HFFc6 (cell line): Measurements from ENCODE around the gene LRRC3. TPM values are rescaled to one million over a fixed set of nuclear protein-coding genes. Genes with fewer than 3 reads are reported as not detected.

Source experiments
- DNase-seq: peaks from one replicate; pipeline ENCODE4 v3.0.0-alpha.2; 2018
- H3K27ac Mint-ChIP-seq: 2 replicates; pipeline ENCODE4 v1.8.0; 2020; ENCODE audit warnings: mild to moderate bottlenecking, mixed read lengths
- H3K27me3 Mint-ChIP-seq: 2 replicates; pipeline ENCODE4 v1.8.0; 2021; ENCODE audit warnings: mild to moderate bottlenecking, moderate library complexity, mixed read lengths; ENCODE audit not compliant: insufficient read depth
- H3K36me3 Mint-ChIP-seq: 2 replicates; pipeline ENCODE4 v1.8.0; 2021; ENCODE audit warnings: low read depth, mixed read lengths
- H3K4me1 Mint-ChIP-seq: 2 replicates; pipeline ENCODE4 v1.8.0; 2020; ENCODE audit warnings: low read depth, mixed read lengths
- H3K4me3 Mint-ChIP-seq: 2 replicates; pipeline ENCODE4 v1.8.0; 2020; ENCODE audit warnings: mild to moderate bottlenecking, moderate library complexity, mixed read lengths
- H3K9me3 Mint-ChIP-seq: 2 replicates; pipeline ENCODE4 v1.8.0; 2020; ENCODE audit warnings: mild to moderate bottlenecking, mixed read lengths
- total RNA-seq, 6 experiments: library from RNA; stranded (reverse); fragmentation: NEBNext Ultra II Directional; extraction: Animal tissue kit (Norgen Biotek cat#: 25700); gene quantifications; 2 replicates in 1 of 6; 3 replicates in 5 of 6; pipeline ENCODE4 v1.2.3, GENCODE V29; 2021
- TF ChIP-seq, protein P1 (sequence below): fragments of 200-600 bp; sonication (generic); IDR thresholded peaks from 2 replicates; pipeline ENCODE4 v1.5.0; 2021; ENCODE audit warnings: antibody characterized with exemption, mild to moderate bottlenecking

Gene LRRC3
- total RNA-seq, 6 experiments from 2014 or later, result not detected

DNA sequence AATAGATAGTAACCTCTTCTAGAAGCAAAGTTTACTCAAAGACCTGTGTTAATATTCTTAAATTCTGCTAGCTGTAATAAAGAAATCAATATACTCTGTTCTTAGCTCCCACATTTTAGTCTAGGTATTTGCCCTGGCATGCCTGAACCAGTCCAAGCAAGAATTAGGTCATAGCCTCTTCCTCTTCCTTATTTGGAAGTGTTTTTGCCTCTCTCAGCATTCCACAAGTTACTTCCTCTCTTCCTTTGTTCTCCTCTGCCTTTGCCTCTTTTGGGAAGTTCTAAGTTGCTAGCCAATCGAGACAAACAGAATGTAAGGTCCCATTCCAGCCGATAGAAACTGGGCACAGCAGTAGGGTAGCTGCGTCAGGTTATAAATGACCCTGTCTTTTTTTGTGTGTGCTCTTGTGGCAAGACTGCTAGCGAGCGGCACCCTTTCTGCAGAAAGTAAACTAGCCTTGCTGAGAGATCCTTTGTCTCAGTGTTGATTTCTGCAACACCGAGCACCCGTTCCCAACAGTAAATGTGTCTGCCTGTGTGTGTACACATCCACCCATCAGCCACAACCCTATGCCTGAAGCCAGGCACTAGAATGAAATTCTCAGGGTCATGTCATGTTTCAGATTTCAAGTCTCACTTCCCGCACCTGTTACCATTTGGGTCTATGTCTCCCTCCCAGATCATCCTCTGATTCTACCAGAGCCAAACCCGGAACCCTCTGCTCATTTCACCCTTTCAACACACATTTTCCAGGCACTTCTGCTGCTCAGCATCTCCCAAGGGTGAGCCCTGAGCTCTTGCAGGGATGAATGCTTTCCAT is 37.5 kb downstream of the LRRC3 start:
- Mint-ChIP-seq H3K4me1 (no peaks in the 10 kb centered on the region), H3K36me3 (peaks cover 21% of the 10 kb centered on the region), H3K9me3 (peaks cover 30% of the 10 kb centered on the region), H3K27ac (no peak overlapping the region), H3K27me3 (peaks cover 22% of the 10 kb centered on the region), H3K4me3 (no peak overlapping the region)
- TF ChIP-seq, protein P1, sequence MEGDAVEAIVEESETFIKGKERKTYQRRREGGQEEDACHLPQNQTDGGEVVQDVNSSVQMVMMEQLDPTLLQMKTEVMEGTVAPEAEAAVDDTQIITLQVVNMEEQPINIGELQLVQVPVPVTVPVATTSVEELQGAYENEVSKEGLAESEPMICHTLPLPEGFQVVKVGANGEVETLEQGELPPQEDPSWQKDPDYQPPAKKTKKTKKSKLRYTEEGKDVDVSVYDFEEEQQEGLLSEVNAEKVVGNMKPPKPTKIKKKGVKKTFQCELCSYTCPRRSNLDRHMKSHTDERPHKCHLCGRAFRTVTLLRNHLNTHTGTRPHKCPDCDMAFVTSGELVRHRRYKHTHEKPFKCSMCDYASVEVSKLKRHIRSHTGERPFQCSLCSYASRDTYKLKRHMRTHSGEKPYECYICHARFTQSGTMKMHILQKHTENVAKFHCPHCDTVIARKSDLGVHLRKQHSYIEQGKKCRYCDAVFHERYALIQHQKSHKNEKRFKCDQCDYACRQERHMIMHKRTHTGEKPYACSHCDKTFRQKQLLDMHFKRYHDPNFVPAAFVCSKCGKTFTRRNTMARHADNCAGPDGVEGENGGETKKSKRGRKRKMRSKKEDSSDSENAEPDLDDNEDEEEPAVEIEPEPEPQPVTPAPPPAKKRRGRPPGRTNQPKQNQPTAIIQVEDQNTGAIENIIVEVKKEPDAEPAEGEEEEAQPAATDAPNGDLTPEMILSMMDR, result no peak
- DNase-seq, result no peak

GRCh38 chr21:44494418-44494817 is 39.1 kb downstream of the LRRC3 start:
- H3K27ac Mint-ChIP-seq, result no peak overlapping the region
- H3K27me3 Mint-ChIP-seq, result peaks cover 28% of the 10 kb centered on the region
- H3K4me3 Mint-ChIP-seq, result no peak overlapping the region
- H3K36me3 Mint-ChIP-seq, result peaks cover 21% of the 10 kb centered on the region
- H3K4me1 Mint-ChIP-seq, result no peaks in the 10 kb centered on the region
- peaks cover 30% of the 10 kb centered on the region for H3K9me3 Mint-ChIP-seq
- DNase-seq, result no peak
- TF ChIP-seq, protein P1, result no peak

DNA sequence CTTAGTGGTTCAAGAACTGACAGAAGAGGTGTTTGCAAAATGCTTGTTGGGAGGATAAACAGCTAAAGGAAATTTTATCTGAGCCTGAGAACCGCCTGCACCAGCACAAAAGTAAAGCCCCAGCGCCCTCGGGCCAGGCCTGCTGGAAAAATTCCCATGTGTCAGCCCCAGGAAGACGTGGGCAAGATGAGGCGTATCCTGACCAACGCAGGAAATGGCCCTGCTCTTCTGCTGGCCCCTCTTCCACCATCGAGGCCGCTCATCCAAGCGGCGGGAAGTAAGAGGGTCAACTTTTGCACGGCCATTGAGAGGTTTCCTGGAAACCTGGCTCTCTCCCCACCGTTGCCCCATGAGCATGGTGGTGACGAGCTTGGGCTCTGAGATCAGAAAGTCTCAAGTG is 39.6 kb downstream of the LRRC3 start:
- Mint-ChIP-seq H3K27me3 (peaks cover 28% of the 10 kb centered on the region), H3K27ac (no peak overlapping the region), H3K36me3 (peaks cover 21% of the 10 kb centered on the region), H3K9me3 (peaks cover 30% of the 10 kb centered on the region), H3K4me1 (no peaks in the 10 kb centered on the region), H3K4me3 (no peak overlapping the region)
- DNase-seq, result no peak
- TF ChIP-seq, protein P1, result no peak

- Mint-ChIP-seq H3K4me1 (no peaks in the 10 kb centered on the region), H3K36me3 (peaks cover 21% of the 10 kb centered on the region), H3K4me3 (no peak overlapping the region), H3K27me3 (peaks cover 28% of the 10 kb centered on the region), H3K9me3 (peaks cover 30% of the 10 kb centered on the region), H3K27ac (no peak overlapping the region)
- no peak for DNase-seq
- TF ChIP-seq, protein P1, result no peak
Measured at GRCh38 chr21:44495611-44496563, 40.6 kb downstream of the LRRC3 start.

GRCh38 chr21:44496564-44497550 is 41.5 kb downstream of the LRRC3 start:
- no peak for DNase-seq
- Mint-ChIP-seq H3K9me3 (peaks cover 26% of the 10 kb centered on the region), H3K4me3 (no peak overlapping the region; the same call in 1 of the 2 replicates), H3K27me3 (peaks cover 28% of the 10 kb centered on the region), H3K4me1 (no peaks in the 10 kb centered on the region), H3K27ac (no peak overlapping the region), H3K36me3 (peaks cover 19% of the 10 kb centered on the region)
- TF ChIP-seq, protein P1, result no peak
